Activated CD8-positive, alpha-beta memory T cell treated with anti-CD3 and anti-CD28 coated beads for 4 hours (primary cell): ENCODE results near the gene NPR3.
"Not testable (repeated sequence)": the region's sequence is repeated elsewhere in the genome, so short reads cannot be mapped to it uniquely, and the experiment has no call there.

Source experiments
- DNase-seq, 2 donors: peaks; one replicate each; pipeline ENCODE4 v3.0.0-alpha.2; 2020; ENCODE audit warnings: low read depth in 2 of 2

The NPR3 gene

GRCh38 chr5:32760091-32760509 lies 49.0 kb downstream of the NPR3 start:
- DNase-seq = no peak

- DNase-seq = no peak
Measured at GRCh38 chr5:32765266-32765665, 54.1 kb downstream of the NPR3 start.

GRCh38 chr5:32767948-32768467 lies 56.9 kb downstream of the NPR3 start:
- no peak for DNase-seq

- DNase-seq = no peak
Measured at GRCh38 chr5:32769711-32770110, 58.6 kb downstream of the NPR3 start.

GRCh38 chr5:32770444-32770843 lies 59.3 kb downstream of the NPR3 start:
- DNase-seq = no peak

GRCh38 chr5:32771037-32771436 lies 59.9 kb downstream of the NPR3 start:
- no peak for DNase-seq

- no peak for DNase-seq
Measured at GRCh38 chr5:32773944-32774343, 62.8 kb downstream of the NPR3 start.

GRCh38 chr5:32776200-32776599 lies 65.1 kb downstream of the NPR3 start:
- DNase-seq = no peak

- no peak for DNase-seq
Measured at GRCh38 chr5:32777222-32777621, 66.1 kb downstream of the NPR3 start.

- no peak for DNase-seq
Measured at GRCh38 chr5:32777733-32778132, 66.6 kb downstream of the NPR3 start.

- DNase-seq = no peak
Measured at GRCh38 chr5:32778403-32778802, 67.3 kb downstream of the NPR3 start.

- DNase-seq = no peak
Measured at GRCh38 chr5:32779754-32780415, 68.8 kb downstream of the NPR3 start.

GRCh38 chr5:32780508-32780919 lies 69.4 kb downstream of the NPR3 start:
- no peak for DNase-seq

GRCh38 chr5:32783661-32784060 lies 72.5 kb downstream of the NPR3 start:
- no peak for DNase-seq

GRCh38 chr5:32785611-32786254 lies 74.6 kb downstream of the NPR3 start:
- DNase-seq = no peak

- no peak for DNase-seq
Measured at GRCh38 chr5:32786311-32786710, 75.2 kb downstream of the NPR3 start.

GRCh38 chr5:32790411-32790951 lies 79.4 kb downstream of the NPR3 start:
- DNase-seq = no peak

GRCh38 chr5:32791536-32792243 lies 80.6 kb downstream of the NPR3 start:
- DNase-seq = no peak

GRCh38 chr5:32794086-32794485 lies 83.0 kb downstream of the NPR3 start:
- no peak for DNase-seq

GRCh38 chr5:32802764-32803163 lies 91.6 kb downstream of the NPR3 start:
- DNase-seq = no peak

GRCh38 chr5:32803656-32804055 lies 92.5 kb downstream of the NPR3 start:
- no peak for DNase-seq

- not testable (repeated sequence) for DNase-seq
Measured at GRCh38 chr5:32805462-32805861, 94.3 kb downstream of the NPR3 start.
